ENCODE data around the gene FAM241B.

DNA sequence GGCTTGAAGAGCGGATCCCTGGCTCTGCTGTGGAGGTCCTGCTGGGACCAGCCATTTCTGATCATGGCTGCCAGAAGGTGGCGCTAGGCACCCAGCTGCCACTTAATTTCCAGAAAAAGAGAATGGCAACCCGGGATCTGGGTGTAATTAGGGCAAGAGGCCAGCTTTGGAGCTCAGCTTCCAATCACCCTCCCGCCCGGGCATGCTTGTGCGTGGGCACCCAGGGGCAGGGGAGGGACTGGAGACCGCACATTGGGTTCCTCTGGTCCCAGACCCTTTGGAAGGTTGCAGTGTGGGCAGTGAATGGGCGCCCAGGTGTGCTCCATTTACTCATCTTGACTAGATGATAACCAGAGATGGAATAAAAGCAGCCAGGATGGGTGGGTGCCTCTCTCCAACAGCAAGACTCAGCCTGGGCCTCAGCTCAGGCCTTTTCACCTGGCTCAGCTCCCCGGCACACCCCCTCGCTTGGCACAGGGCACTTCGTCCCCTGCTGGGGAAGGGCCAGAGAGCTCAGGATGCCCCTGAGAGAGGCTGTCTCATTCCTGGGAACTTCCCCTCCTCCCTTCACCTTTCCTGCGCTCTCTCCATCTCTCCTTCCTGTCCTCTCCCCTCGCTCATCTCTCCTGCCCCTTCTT is 14.7 kb downstream of the FAM241B start:
- TF ChIP-seq, protein P1, sequence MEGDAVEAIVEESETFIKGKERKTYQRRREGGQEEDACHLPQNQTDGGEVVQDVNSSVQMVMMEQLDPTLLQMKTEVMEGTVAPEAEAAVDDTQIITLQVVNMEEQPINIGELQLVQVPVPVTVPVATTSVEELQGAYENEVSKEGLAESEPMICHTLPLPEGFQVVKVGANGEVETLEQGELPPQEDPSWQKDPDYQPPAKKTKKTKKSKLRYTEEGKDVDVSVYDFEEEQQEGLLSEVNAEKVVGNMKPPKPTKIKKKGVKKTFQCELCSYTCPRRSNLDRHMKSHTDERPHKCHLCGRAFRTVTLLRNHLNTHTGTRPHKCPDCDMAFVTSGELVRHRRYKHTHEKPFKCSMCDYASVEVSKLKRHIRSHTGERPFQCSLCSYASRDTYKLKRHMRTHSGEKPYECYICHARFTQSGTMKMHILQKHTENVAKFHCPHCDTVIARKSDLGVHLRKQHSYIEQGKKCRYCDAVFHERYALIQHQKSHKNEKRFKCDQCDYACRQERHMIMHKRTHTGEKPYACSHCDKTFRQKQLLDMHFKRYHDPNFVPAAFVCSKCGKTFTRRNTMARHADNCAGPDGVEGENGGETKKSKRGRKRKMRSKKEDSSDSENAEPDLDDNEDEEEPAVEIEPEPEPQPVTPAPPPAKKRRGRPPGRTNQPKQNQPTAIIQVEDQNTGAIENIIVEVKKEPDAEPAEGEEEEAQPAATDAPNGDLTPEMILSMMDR (IDR thresholded peaks at IDR 0.05), result peak; percentile 84 to 94 (median 91)
- TF ChIP-seq POLR2A (IDR thresholded peaks at IDR 0.05), result no peak

Data from body of pancreas (tissue), 4 donors.